Suppressor macrophage treated with lipopolysaccharide for 1 hour (primary cell): Measurements from ENCODE around the gene ATP5F1E.

Source experiments
- DNase-seq, 3 donors: peaks; one replicate each; pipeline ENCODE4 v3.0.0-alpha.2; 2020 to 2022

The ATP5F1E gene

DNA sequence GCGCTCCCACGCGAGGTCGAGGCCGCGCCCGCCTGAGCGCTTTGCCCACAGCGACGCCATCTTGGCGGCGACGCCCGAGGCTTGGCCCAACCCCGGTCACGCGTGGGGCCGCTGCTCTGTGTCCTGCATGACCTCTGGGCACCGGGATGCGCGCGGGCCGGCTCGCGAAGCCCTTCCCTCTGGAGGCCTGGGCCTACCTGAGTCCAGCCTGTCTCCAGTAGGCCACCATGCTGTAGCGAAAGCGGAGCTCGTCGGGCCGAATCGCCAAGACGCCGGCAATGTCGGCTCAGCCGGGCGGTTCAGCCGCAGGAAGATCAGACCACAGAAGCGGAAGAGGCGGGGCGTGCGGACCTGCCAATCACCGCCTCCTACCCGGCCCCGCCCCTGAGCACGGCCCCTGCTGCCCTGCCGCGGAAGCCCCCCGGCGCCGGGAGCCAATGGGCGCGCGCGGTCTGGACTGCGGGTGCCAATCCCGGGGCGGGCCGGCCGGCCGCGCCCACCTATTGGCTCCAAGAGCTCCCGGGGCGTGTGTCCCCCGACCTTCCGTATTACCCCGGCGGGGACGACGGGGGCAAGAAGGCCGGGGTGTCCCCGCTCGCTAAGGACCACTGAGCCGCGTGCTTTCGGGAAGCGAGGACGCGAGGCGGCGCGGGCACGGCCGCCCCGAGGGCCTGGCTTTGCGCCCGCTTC lies at the start of gene ATP5F1E:
Gene ATP5F1E, minus strand, starts transcription at position 313 of the 690 bp plus-strand sequence. Its CDS starts 84 bp downstream, at position 229.
- DNase-seq: peak; percentile 97 to 99 (median 98)

GRCh38 chr20:59081036-59081435 lies 48.9 kb upstream of the ATP5F1E start:
- no peak for DNase-seq

DNA sequence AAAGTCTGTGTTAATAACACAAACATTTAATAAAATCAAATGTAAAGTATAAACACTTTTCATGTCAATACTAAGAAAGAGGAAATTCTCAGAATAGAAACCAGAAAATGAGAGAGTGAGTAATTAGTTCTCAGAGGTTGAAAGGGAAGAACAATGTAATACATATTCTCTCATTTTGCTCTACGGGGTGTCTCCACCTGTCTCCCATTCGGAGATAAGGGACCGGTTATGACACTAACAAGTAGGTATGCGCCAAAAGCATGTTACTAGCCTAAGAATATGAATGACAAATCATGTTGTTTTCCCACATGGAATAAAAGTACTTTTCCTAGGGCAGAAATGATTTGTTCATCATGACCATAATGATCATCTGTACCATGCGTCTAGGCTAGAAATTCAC lies 46.1 kb upstream of the ATP5F1E start:
- DNase-seq: peak in 2 of 3 donors; percentile 38 to 47

- no peak for DNase-seq
These were observed 45.6 kb upstream of the ATP5F1E start for GRCh38 chr20:59077705-59078104.

GRCh38 chr20:59075934-59076508 lies 43.9 kb upstream of the ATP5F1E start:
- DNase-seq: no peak

DNA sequence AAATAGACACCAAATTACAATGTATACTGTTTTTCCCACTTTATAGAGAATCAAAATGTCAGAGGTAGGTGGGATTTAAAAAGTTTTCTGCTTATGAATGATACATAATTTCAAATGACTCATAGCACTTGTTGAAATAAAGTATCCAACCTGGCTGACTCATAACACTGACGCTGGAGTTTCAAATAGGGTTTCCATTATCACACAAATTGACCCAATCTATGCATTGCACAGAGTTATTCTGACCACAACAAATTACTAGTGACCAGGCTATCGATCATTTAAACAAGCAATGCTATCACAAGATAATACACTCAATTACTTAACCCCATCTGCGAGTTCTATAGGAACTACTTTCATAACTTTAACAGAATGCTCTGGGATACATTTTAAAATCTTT lies 42.3 kb upstream of the ATP5F1E start:
- DNase-seq: peak in 1 of 3 donors; percentile 8

DNA sequence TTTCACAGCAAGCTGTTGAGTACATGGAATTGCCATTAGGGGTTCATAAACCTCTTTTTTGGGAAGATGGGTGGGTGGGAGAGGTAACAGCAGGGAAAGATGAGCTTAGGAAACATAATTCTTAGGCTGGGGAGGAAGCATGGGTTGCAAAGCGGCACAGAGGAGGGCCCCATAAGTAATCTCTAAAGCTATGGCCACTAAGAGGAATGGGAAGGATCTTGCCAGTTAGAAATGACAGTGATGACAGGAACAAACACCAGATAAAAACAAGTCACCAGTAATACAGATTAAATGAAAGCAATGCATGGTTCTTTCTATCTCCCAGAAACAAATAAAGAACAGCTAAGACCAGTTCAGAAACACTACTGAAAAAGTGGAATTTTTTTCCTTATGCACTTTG lies 41.4 kb upstream of the ATP5F1E start:
- DNase-seq: no peak

GRCh38 chr20:59071216-59071615 lies 39.1 kb upstream of the ATP5F1E start:
- peak; percentile 67 to 85 (median 82) for DNase-seq

DNA sequence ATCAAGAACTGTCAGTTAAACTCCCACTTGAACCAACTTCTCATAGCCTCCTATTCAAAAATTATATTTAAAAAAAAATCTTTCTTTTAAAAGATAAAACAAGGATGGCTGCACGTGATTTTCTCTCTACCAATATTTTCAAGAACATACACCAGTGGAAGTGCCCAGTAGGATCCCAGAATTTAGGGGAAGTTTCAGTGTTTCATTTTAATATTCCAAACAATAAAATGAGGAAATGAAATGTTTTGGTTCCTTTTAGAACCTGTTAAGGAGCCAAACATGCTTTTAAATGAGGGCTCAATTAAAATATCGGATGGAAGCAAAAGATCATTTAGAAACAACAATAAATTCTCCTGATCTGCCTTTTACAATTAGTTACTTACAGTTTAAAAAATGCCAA lies 36.9 kb upstream of the ATP5F1E start:
- peak; percentile 33 to 68 (median 63) for DNase-seq

DNA sequence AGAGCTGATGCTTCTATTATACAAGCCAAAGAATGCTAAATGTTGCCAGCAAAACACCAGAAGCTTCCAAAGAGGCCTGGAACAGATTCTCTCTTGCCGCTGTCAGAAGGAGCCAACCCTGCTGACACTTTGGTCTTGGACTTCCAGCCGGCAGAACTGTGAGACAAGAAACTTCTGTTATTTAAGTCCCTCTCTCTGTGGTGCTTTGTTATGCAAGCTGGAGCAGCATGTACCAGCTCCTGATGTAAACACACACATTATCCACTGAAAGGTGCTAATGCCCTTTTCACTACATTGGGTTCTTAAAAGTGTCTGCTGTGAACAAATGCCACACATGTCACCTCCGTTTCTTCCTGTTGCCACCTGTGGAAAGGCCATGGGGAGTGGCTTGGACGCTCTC lies 36.4 kb upstream of the ATP5F1E start:
- no peak for DNase-seq

GRCh38 chr20:59064214-59064722 lies 32.1 kb upstream of the ATP5F1E start:
- no peak for DNase-seq

DNA sequence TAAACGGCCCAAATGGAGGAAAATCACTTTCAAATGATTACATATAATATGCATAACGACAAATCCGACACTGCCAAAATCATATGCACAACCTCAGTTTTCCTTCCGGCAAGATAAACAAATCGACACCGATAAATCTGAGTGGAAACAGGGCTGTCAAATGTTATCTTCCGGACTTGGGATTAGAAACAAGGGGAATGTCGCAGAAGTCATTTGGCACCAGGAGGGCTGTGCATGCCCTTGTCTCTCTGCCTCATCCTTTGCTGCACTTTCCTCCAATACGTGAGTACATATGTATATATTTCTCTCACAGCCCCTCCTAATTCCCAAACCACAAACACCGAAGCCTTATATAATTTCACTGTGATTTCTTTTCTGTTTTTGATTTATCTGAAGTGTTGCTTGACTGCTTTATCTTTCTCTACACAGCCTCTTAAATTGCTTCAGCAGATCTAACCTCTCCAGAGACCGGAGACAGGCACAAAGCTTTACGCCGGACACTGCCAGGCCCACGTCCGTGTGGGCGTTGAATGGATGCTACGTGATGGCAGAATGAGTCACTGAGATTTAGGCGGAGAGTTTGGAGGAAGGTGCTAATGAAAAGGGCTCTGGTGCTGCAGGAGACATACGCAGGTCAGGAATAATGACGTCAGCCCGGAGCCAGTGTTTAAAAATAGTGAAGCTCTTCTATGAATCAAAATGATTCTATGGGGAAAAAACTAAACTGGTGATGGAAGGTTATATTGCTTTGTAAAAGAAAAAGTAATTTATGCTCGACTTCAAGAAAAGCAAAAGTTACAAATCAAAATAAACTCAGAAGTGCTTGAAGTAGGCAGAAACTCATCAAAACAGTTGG lies 31.5 kb upstream of the ATP5F1E start:
- no peak for DNase-seq

GRCh38 chr20:59062081-59062480 lies 29.9 kb upstream of the ATP5F1E start:
- no peak for DNase-seq

GRCh38 chr20:59055302-59055701 lies 23.2 kb upstream of the ATP5F1E start:
- peak; percentile 42 to 64 (median 45) for DNase-seq

GRCh38 chr20:59051666-59052185 lies 19.6 kb upstream of the ATP5F1E start:
- DNase-seq: no peak

- no peak for DNase-seq
These were observed 18.3 kb upstream of the ATP5F1E start for GRCh38 chr20:59050437-59050836.

GRCh38 chr20:59048681-59049030 lies 16.5 kb upstream of the ATP5F1E start:
- no peak for DNase-seq

GRCh38 chr20:59047938-59048680 lies 16.0 kb upstream of the ATP5F1E start:
- DNase-seq: no peak

GRCh38 chr20:59046862-59047261 lies 14.7 kb upstream of the ATP5F1E start:
- DNase-seq: no peak

DNA sequence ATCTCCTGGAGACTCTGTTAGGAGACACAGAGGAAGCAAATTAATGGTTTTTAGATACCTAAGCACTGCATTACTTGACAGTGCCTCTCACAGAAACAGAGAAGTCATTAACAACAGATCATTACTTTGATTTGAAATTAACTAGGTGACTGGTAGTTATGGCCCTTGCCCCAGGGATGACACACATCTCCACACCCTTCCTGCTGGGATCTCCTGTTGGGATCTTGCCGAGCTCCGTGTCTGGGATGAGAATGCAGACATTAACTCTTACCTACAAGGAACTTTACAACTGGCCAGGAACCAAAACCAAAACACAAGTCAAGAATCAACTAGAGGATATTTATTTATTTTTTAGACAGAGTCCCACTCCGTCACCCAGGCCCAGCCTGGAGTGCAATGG lies 12.7 kb upstream of the ATP5F1E start:
- DNase-seq: no peak

DNA sequence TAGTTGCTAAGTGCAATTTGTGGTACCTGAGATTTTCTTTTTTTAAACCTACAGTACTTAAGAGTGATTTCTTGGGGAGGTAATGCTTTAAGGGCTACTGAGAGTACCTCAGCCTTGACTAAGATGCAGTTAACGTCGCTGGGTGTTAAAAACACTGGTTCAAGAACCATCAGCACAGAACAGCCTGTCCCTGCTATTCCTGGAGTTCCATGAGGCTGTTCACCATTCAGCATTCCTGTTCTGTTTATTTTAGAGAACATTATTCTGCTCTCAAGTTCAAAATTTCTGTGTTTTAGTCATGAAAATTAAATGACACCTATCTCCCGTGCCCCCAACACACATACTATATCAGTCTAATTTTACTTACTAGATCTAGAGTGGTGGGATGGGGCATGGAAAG lies 12.2 kb upstream of the ATP5F1E start:
- no peak for DNase-seq

GRCh38 chr20:59043698-59044097 lies 11.6 kb upstream of the ATP5F1E start:
- DNase-seq: peak; percentile 26 to 58 (median 45)
